GM12872 (cell line): ENCODE data around the gene ANKDD1B.

Experiments
- CTCF ChIP-seq: IDR thresholded peaks from 3 replicates; pipeline ENCODE4 v1.5.1; 2011; ENCODE audit warnings: low read depth, mild to moderate bottlenecking, low read length, moderate library complexity; ENCODE audit not compliant: insufficient read depth

Gene ANKDD1B

GRCh38 chr5:75612226-75612569 lies 945 bp downstream of the ANKDD1B start:
- TF ChIP-seq CTCF: no peak

GRCh38 chr5:75612901-75613300 lies 1.6 kb downstream of the ANKDD1B start:
- no peak for TF ChIP-seq CTCF

GRCh38 chr5:75614176-75614575 lies 2.9 kb downstream of the ANKDD1B start:
- no peak for TF ChIP-seq CTCF

GRCh38 chr5:75616371-75616881 lies 5.2 kb downstream of the ANKDD1B start:
- no peak for TF ChIP-seq CTCF

GRCh38 chr5:75616971-75617621 lies 5.8 kb downstream of the ANKDD1B start:
- no peak for TF ChIP-seq CTCF

GRCh38 chr5:75617736-75618352 lies 6.6 kb downstream of the ANKDD1B start:
- TF ChIP-seq CTCF: no peak

- TF ChIP-seq CTCF: no peak
Observed at GRCh38 chr5:75620184-75620959, 9.1 kb downstream of the ANKDD1B start.
